Measurements from ENCODE around the gene DAD1. TPM values are rescaled to one million over a fixed set of nuclear protein-coding genes. Genes with fewer than 3 reads are reported as not detected.

The DAD1 gene
- polyA plus RNA-seq, 1 donor (not counting 4 experiments of a cell fraction or from before 2014, with no cell fraction given) = 351 TPM

GRCh38 chr14:22539831-22540230 lies 49.2 kb downstream of the DAD1 start:
- FAIRE-seq = no peak
- Histone ChIP-seq H3K9ac (ENCODE audit: control insufficient read depth, extremely low read depth, insufficient read depth, low read length) (no peak overlapping the region), H3K27me3 (ENCODE audit: control insufficient read depth, extremely low read depth, insufficient read depth, low read length) (no peaks in the 10 kb centered on the region), H3K4me1 (ENCODE audit: control insufficient read depth, extremely low read depth, insufficient read depth, low read length) (peaks cover 32% of the 10 kb centered on the region), H3K4me2 (ENCODE audit: control insufficient read depth, extremely low read depth, insufficient read depth, low read depth, low read length) (no peak overlapping the region), H3K4me3 (ENCODE audit: control insufficient read depth in 2 of 3, extremely low read depth in 1 of 3, insufficient read depth in 2 of 3, low read depth in 1 of 3, low read length in 3 of 3) (no peak overlapping the region), H3K9me1 (ENCODE audit: control insufficient read depth, extremely low read depth, insufficient read depth, low read length) (no peaks in the 10 kb centered on the region), H3K9me3 (ENCODE audit: control insufficient read depth, low read depth, low read length) (no peaks in the 10 kb centered on the region), H4K20me1 (ENCODE audit: control insufficient read depth, extremely low read depth, insufficient read depth, low read length) (no peaks in the 10 kb centered on the region), H3K79me2 (ENCODE audit: control insufficient read depth, insufficient read depth, low read length) (no peaks in the 10 kb centered on the region), H3K27ac (ENCODE audit: control insufficient read depth, insufficient read depth, low read length) (no peak overlapping the region), H3K36me3 (ENCODE audit: control insufficient read depth in 2 of 2, extremely low read depth in 1 of 2, insufficient read depth in 2 of 2, low read length in 2 of 2) (no peaks in the 10 kb centered on the region), H2AFZ (ENCODE audit: control insufficient read depth, low read length) (no peak overlapping the region)
- dilution Hi-C loops (cut with MboI; ENCODE audit: extremely low pct_ligation_motif_present, low sequenced_read_pairs) = no loop called here
- TF ChIP-seq EZH2 (IDR thresholded peaks at IDR 0.05; ENCODE audit: low read length) (no peak), CTCF (optimal IDR thresholded peaks at IDR 0.05 in 1 of 3, IDR thresholded peaks at IDR 0.05 in 1 of 3, conservative IDR thresholded peaks at IDR 0.05 in 1 of 3; ENCODE audit: extremely low read depth in 1 of 3, insufficient read depth in 2 of 3, low read length in 3 of 3) (no peak)
- no peak for DNase-seq (ENCODE audit: low read depth, low spot score)

- Histone ChIP-seq H3K79me2 (ENCODE audit: control insufficient read depth, insufficient read depth, low read length) (no peaks in the 10 kb centered on the region), H3K27me3 (ENCODE audit: control insufficient read depth, extremely low read depth, insufficient read depth, low read length) (no peaks in the 10 kb centered on the region), H3K4me3 (ENCODE audit: control insufficient read depth in 2 of 3, extremely low read depth in 1 of 3, insufficient read depth in 2 of 3, low read depth in 1 of 3, low read length in 3 of 3) (no peak overlapping the region), H4K20me1 (ENCODE audit: control insufficient read depth, extremely low read depth, insufficient read depth, low read length) (no peaks in the 10 kb centered on the region), H3K9me1 (ENCODE audit: control insufficient read depth, extremely low read depth, insufficient read depth, low read length) (no peaks in the 10 kb centered on the region), H3K27ac (ENCODE audit: control insufficient read depth, insufficient read depth, low read length) (no peak overlapping the region), H2AFZ (ENCODE audit: control insufficient read depth, low read length) (no peak overlapping the region), H3K4me1 (ENCODE audit: control insufficient read depth, extremely low read depth, insufficient read depth, low read length) (peaks cover 32% of the 10 kb centered on the region), H3K9ac (ENCODE audit: control insufficient read depth, extremely low read depth, insufficient read depth, low read length) (no peak overlapping the region), H3K9me3 (ENCODE audit: control insufficient read depth, low read depth, low read length) (no peaks in the 10 kb centered on the region), H3K4me2 (ENCODE audit: control insufficient read depth, extremely low read depth, insufficient read depth, low read depth, low read length) (no peak overlapping the region), H3K36me3 (ENCODE audit: control insufficient read depth in 2 of 2, extremely low read depth in 1 of 2, insufficient read depth in 2 of 2, low read length in 2 of 2) (no peaks in the 10 kb centered on the region)
- FAIRE-seq (no peak), DNase-seq (ENCODE audit: low read depth, low spot score) (no peak)
- TF ChIP-seq CTCF (optimal IDR thresholded peaks at IDR 0.05 in 1 of 3, IDR thresholded peaks at IDR 0.05 in 1 of 3, conservative IDR thresholded peaks at IDR 0.05 in 1 of 3; ENCODE audit: extremely low read depth in 1 of 3, insufficient read depth in 2 of 3, low read length in 3 of 3) (no peak), EZH2 (IDR thresholded peaks at IDR 0.05; ENCODE audit: low read length) (no peak)
- dilution Hi-C loops (cut with MboI; ENCODE audit: extremely low pct_ligation_motif_present, low sequenced_read_pairs) = no loop called here
Measured at GRCh38 chr14:22538671-22539228, 50.3 kb downstream of the DAD1 start.

Measured in keratinocyte (primary cell).